Body of pancreas (tissue), 4 donors: ENCODE measurements around the gene WWC2.

Experiments
- POLR2A ChIP-seq, 3 donors: fragments of 450-650 bp; IDR thresholded peaks; one replicate each; pipeline ENCODE4 v1.6.1; 2016; ENCODE audit warnings: antibody characterized with exemption in 3 of 3, mild to moderate bottlenecking in 2 of 3
- TF ChIP-seq, protein P1 (sequence below), 7 experiments: fragments of 450-650 bp in 4 of 7; fragments of 200-600 bp in 3 of 7; sonication (generic) in 3 of 7; IDR thresholded peaks; one replicate each; pipeline ENCODE4 v1.5.1; 2016 to 2019; ENCODE audit warnings: antibody characterized with exemption in 7 of 7

GRCh38 chr4:183256343-183256742 lies 157.3 kb downstream of the WWC2 start:
- TF ChIP-seq, protein P1, sequence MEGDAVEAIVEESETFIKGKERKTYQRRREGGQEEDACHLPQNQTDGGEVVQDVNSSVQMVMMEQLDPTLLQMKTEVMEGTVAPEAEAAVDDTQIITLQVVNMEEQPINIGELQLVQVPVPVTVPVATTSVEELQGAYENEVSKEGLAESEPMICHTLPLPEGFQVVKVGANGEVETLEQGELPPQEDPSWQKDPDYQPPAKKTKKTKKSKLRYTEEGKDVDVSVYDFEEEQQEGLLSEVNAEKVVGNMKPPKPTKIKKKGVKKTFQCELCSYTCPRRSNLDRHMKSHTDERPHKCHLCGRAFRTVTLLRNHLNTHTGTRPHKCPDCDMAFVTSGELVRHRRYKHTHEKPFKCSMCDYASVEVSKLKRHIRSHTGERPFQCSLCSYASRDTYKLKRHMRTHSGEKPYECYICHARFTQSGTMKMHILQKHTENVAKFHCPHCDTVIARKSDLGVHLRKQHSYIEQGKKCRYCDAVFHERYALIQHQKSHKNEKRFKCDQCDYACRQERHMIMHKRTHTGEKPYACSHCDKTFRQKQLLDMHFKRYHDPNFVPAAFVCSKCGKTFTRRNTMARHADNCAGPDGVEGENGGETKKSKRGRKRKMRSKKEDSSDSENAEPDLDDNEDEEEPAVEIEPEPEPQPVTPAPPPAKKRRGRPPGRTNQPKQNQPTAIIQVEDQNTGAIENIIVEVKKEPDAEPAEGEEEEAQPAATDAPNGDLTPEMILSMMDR (IDR thresholded peaks at IDR 0.05): no peak
- no peak for TF ChIP-seq POLR2A (IDR thresholded peaks at IDR 0.05)
